ENCODE data around the gene LAMA3.

DNA sequence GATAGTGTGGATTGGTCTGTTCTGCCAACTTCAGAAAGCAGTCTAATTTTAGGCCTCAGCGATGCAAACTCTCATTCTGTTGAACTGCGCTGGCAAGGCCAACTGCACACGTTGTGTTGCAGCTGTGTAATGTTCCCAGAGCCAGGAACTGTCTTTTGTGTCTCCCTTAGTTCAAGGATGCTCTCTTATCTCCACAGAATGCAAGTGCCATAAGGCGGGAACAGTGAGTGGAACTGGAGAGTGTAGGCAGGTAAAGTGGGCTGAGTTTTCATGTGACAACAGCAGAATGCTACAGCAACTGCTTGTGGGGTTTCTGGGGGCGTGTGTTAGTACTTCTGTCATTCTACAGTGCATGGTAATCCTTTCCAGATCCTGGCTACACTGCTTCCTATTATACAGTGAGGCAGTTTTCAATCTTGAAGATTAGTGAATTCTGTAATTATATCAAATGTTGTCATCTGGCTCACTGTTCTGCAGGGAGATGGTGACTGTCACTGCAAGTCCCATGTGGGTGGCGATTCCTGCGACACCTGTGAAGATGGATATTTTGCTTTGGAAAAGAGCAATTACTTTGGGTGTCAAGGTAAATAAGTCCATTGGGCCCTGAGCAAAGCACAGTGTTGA, 125.8 kb downstream of the LAMA3 start:
- TF ChIP-seq RAD21 (IDR thresholded peaks at IDR 0.05; ENCODE audit: insufficient read depth, low read depth, low read length) (no peak), PML (IDR thresholded peaks at IDR 0.05; ENCODE audit: low read length) (no peak)

Measured in GM12878 (cell line).